ENCODE measurements around the gene GIPC2. TPM values are rescaled to one million over a fixed set of nuclear protein-coding genes. Genes with fewer than 3 reads are reported as not detected.

GIPC2 gene
- polyA plus RNA-seq, 1 donor (not counting 4 experiments of a cell fraction or from before 2014, with no cell fraction given): 0.28 TPM

DNA sequence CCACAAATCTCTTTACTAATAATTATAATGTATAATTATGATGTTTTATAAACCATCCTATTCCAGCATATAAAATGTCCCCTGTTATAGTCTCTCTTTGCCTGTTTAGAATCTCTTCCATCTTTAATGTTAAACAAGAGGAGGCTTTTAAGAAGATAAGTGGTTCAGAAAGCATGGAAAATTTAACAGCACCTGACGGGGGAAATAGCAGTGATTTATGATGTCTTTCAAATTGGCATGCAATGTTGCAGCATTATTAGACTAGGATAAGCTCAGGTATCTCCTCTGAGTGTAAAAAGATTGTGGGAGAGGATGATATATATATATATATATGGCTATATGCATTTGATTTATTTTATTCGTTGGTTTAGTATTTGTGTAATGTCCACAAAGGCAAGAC, 24.4 kb downstream of the GIPC2 start:
- H3K27me3 ChIP-seq (ENCODE audit: control insufficient read depth, extremely low read depth, insufficient read depth, low read length): no peaks in the 10 kb centered on the region
- H4K20me1 ChIP-seq (ENCODE audit: control insufficient read depth, extremely low read depth, insufficient read depth, low read length): no peaks in the 10 kb centered on the region
- no peaks in the 10 kb centered on the region for H3K36me3 ChIP-seq (ENCODE audit: control insufficient read depth in 2 of 2, extremely low read depth in 1 of 2, insufficient read depth in 2 of 2, low read length in 2 of 2)
- peak overlapping the region; percentile 48 for H3K4me2 ChIP-seq (ENCODE audit: control insufficient read depth, extremely low read depth, insufficient read depth, low read depth, low read length)
- no peak overlapping the region for H2AFZ ChIP-seq (ENCODE audit: control insufficient read depth, low read length)
- H3K4me3 ChIP-seq (ENCODE audit: control insufficient read depth in 2 of 3, extremely low read depth in 1 of 3, insufficient read depth in 2 of 3, low read depth in 1 of 3, low read length in 3 of 3): no peak overlapping the region
- H3K9me1 ChIP-seq (ENCODE audit: control insufficient read depth, extremely low read depth, insufficient read depth, low read length): no peaks in the 10 kb centered on the region
- H3K4me1 ChIP-seq (ENCODE audit: control insufficient read depth, extremely low read depth, insufficient read depth, low read length): peaks cover 24% of the 10 kb centered on the region
- no peak for DNase-seq (ENCODE audit: low read depth, low spot score)
- H3K79me2 ChIP-seq (ENCODE audit: control insufficient read depth, insufficient read depth, low read length): no peaks in the 10 kb centered on the region
- no peaks in the 10 kb centered on the region for H3K9me3 ChIP-seq (ENCODE audit: control insufficient read depth, low read depth, low read length)
- H3K9ac ChIP-seq (ENCODE audit: control insufficient read depth, extremely low read depth, insufficient read depth, low read length): no peak overlapping the region
- no peak for FAIRE-seq
- H3K27ac ChIP-seq (ENCODE audit: control insufficient read depth, insufficient read depth, low read length): no peak overlapping the region
- TF ChIP-seq, protein P1, sequence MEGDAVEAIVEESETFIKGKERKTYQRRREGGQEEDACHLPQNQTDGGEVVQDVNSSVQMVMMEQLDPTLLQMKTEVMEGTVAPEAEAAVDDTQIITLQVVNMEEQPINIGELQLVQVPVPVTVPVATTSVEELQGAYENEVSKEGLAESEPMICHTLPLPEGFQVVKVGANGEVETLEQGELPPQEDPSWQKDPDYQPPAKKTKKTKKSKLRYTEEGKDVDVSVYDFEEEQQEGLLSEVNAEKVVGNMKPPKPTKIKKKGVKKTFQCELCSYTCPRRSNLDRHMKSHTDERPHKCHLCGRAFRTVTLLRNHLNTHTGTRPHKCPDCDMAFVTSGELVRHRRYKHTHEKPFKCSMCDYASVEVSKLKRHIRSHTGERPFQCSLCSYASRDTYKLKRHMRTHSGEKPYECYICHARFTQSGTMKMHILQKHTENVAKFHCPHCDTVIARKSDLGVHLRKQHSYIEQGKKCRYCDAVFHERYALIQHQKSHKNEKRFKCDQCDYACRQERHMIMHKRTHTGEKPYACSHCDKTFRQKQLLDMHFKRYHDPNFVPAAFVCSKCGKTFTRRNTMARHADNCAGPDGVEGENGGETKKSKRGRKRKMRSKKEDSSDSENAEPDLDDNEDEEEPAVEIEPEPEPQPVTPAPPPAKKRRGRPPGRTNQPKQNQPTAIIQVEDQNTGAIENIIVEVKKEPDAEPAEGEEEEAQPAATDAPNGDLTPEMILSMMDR (optimal IDR thresholded peaks at IDR 0.05 in 1 of 3, IDR thresholded peaks at IDR 0.05 in 1 of 3, conservative IDR thresholded peaks at IDR 0.05 in 1 of 3; ENCODE audit: extremely low read depth in 1 of 3, insufficient read depth in 2 of 3, low read length in 3 of 3): no peak
- TF ChIP-seq EZH2 (IDR thresholded peaks at IDR 0.05; ENCODE audit: low read length): no peak
- dilution Hi-C loops (cut with MboI; ENCODE audit: extremely low pct_ligation_motif_present, low sequenced_read_pairs): no loop called here

GRCh38 chr1:78070758-78071157, 25.0 kb downstream of the GIPC2 start:
- Histone ChIP-seq H3K4me1 (ENCODE audit: control insufficient read depth, extremely low read depth, insufficient read depth, low read length) (peaks cover 24% of the 10 kb centered on the region), H3K4me3 (ENCODE audit: control insufficient read depth in 2 of 3, extremely low read depth in 1 of 3, insufficient read depth in 2 of 3, low read depth in 1 of 3, low read length in 3 of 3) (no peak overlapping the region), H4K20me1 (ENCODE audit: control insufficient read depth, extremely low read depth, insufficient read depth, low read length) (no peaks in the 10 kb centered on the region), H3K9ac (ENCODE audit: control insufficient read depth, extremely low read depth, insufficient read depth, low read length) (no peak overlapping the region), H3K27me3 (ENCODE audit: control insufficient read depth, extremely low read depth, insufficient read depth, low read length) (no peaks in the 10 kb centered on the region), H2AFZ (ENCODE audit: control insufficient read depth, low read length) (no peak overlapping the region), H3K4me2 (ENCODE audit: control insufficient read depth, extremely low read depth, insufficient read depth, low read depth, low read length) (peak overlapping the region; percentile 48), H3K9me3 (ENCODE audit: control insufficient read depth, low read depth, low read length) (no peaks in the 10 kb centered on the region), H3K27ac (ENCODE audit: control insufficient read depth, insufficient read depth, low read length) (peak overlapping the region; percentile 47), H3K36me3 (ENCODE audit: control insufficient read depth in 2 of 2, extremely low read depth in 1 of 2, insufficient read depth in 2 of 2, low read length in 2 of 2) (no peaks in the 10 kb centered on the region), H3K79me2 (ENCODE audit: control insufficient read depth, insufficient read depth, low read length) (no peaks in the 10 kb centered on the region), H3K9me1 (ENCODE audit: control insufficient read depth, extremely low read depth, insufficient read depth, low read length) (no peaks in the 10 kb centered on the region)
- dilution Hi-C loops (cut with MboI; ENCODE audit: extremely low pct_ligation_motif_present, low sequenced_read_pairs): no loop called here
- TF ChIP-seq, protein P1 (optimal IDR thresholded peaks at IDR 0.05 in 1 of 3, IDR thresholded peaks at IDR 0.05 in 1 of 3, conservative IDR thresholded peaks at IDR 0.05 in 1 of 3; ENCODE audit: extremely low read depth in 1 of 3, insufficient read depth in 2 of 3, low read length in 3 of 3): no peak
- TF ChIP-seq EZH2 (IDR thresholded peaks at IDR 0.05; ENCODE audit: low read length): no peak
- FAIRE-seq (no peak), DNase-seq (ENCODE audit: low read depth, low spot score) (peak; percentile 42)

Measured in keratinocyte (primary cell).